Neural cell (in vitro differentiated cells): ENCODE data around the gene DEF6. TPM values are rescaled to one million over a fixed set of nuclear protein-coding genes. Genes with fewer than 3 reads are reported as not detected.

ENCODE experiments used
- H2AFZ ChIP-seq: fragments of 200-600, 300-800 bp; sonication (generic), shearing (Covaris generic); 2 replicates; pipeline ENCODE4 v1.6.0; 2014; ENCODE audit warnings: low read depth, mild to moderate bottlenecking, antibody characterized with exemption, low read length, moderate library complexity
- H3F3A ChIP-seq: fragments of 200-600 bp; shearing (Covaris generic); 2 replicates; pipeline ENCODE4 v1.6.1; 2016; ENCODE audit warnings: mild to moderate bottlenecking, moderate library complexity, mixed read lengths, antibody characterized with exemption, low read length; ENCODE audit not compliant: insufficient read depth, poor library complexity, severe bottlenecking
- H3K27ac ChIP-seq: fragments of 200-600, 300-800 bp; sonication (generic), shearing (Covaris generic); 2 replicates; pipeline ENCODE4 v1.5.1; 2014; ENCODE audit warnings: mild to moderate bottlenecking, low read length, moderate library complexity
- H3K27me3 ChIP-seq: fragments of 300-800, 200-600 bp; sonication (generic), shearing (Covaris generic); 2 replicates; pipeline ENCODE4 v1.6.0; 2014; ENCODE audit warnings: mild to moderate bottlenecking, low read depth, low read length, moderate library complexity; ENCODE audit not compliant: insufficient read depth
- H3K36me3 ChIP-seq: fragments of 300-800, 200-600 bp; sonication (generic), shearing (Covaris generic); 2 replicates; pipeline ENCODE4 v1.5.1; 2014; ENCODE audit warnings: mild to moderate bottlenecking, antibody characterized with exemption, low read length, moderate library complexity; ENCODE audit not compliant: insufficient read depth
- H3K4me2 ChIP-seq: fragments of 300-800, 200-600 bp; sonication (generic), shearing (Covaris generic); 2 replicates; pipeline ENCODE4 v1.6.0; 2014; ENCODE audit warnings: mild to moderate bottlenecking, low read length
- H3K4me3 ChIP-seq: fragments of 300-800, 200-600 bp; sonication (generic), shearing (Covaris generic); 2 replicates; pipeline ENCODE4 v1.5.1; 2014; ENCODE audit warnings: mild to moderate bottlenecking, low read length, moderate library complexity
- H3K79me2 ChIP-seq: fragments of 200-600 bp; shearing (Covaris generic); replicated peaks from 2 replicates; pipeline ENCODE4 v1.6.0; 2014; ENCODE audit warnings: mild to moderate bottlenecking, low read length, moderate library complexity; ENCODE audit not compliant: insufficient read depth
- H3K9ac ChIP-seq: fragments of 300-800, 200-600 bp; sonication (generic), shearing (Covaris generic); 2 replicates; pipeline ENCODE4 v1.6.1; 2016; ENCODE audit warnings: mild to moderate bottlenecking, low read length, mixed read lengths
- H3K9me2 ChIP-seq: fragments of 200-600 bp; shearing (Covaris generic); 2 replicates; pipeline ENCODE4 v1.6.1; 2016; ENCODE audit warnings: mild to moderate bottlenecking, low read length, mixed read lengths; ENCODE audit not compliant: insufficient read depth
- H3K9me3 ChIP-seq: fragments of 200-600, 300-800 bp; sonication (generic), shearing (Covaris generic); 2 replicates; pipeline ENCODE4 v1.6.1; 2016; ENCODE audit warnings: mild to moderate bottlenecking, mixed run types, low read length, moderate library complexity, mixed read lengths
- H4K20me1 ChIP-seq: fragments of 200-600 bp; shearing (Covaris generic); 2 replicates; pipeline ENCODE4 v1.6.1; 2016; ENCODE audit warnings: mild to moderate bottlenecking, mixed run types; ENCODE audit not compliant: insufficient read depth
- EP300 ChIP-seq: fragments of 450-650 bp; conservative IDR thresholded peaks from 2 replicates; pipeline ENCODE4 v1.6.1; 2014; ENCODE audit warnings: antibody characterized with exemption, mild to moderate bottlenecking, moderate library complexity; ENCODE audit not compliant: poor library complexity, severe bottlenecking
- EZH2 ChIP-seq: fragments of 200-600, 300-800 bp; shearing (Covaris generic), sonication (generic); IDR thresholded peaks from 2 replicates; pipeline ENCODE4 v1.6.1; 2014; ENCODE audit warnings: antibody characterized with exemption, low read length, borderline replicate concordance, mild to moderate bottlenecking; ENCODE audit not compliant: insufficient read depth, poor library complexity, severe bottlenecking
- MXI1 ChIP-seq: fragments of 450-650 bp; conservative IDR thresholded peaks from 2 replicates; pipeline ENCODE4 v1.6.1; 2014; ENCODE audit warnings: antibody characterized with exemption, mild to moderate bottlenecking; ENCODE audit not compliant: poor library complexity, severe bottlenecking
- POLR2AphosphoS5 ChIP-seq: IDR thresholded peaks from 2 replicates; pipeline ENCODE4 v1.6.1; 2012
- RAD21 ChIP-seq: fragments of 450-650 bp; conservative IDR thresholded peaks from 2 replicates; pipeline ENCODE4 v1.6.1; 2014; ENCODE audit warnings: antibody characterized with exemption, mild to moderate bottlenecking, moderate library complexity
- SMC3 ChIP-seq: fragments of 450-650 bp; conservative IDR thresholded peaks from 2 replicates; pipeline ENCODE4 v1.6.1; 2014; ENCODE audit warnings: antibody characterized with exemption, mild to moderate bottlenecking, moderate library complexity; ENCODE audit not compliant: poor library complexity
- TAF1 ChIP-seq: IDR thresholded peaks from 2 replicates; pipeline ENCODE4 v1.6.1; 2012; ENCODE audit warnings: low read depth
- polyA plus RNA-seq: library from polyadenylated mRNA; depleted of rRNA; stranded (reverse); fragments of >200 nt; gene quantifications from 2 replicates; pipeline ENCODE4 v1.2.3, GENCODE V29; 2014
- TF ChIP-seq, protein P1 (sequence below): IDR thresholded peaks from 2 replicates; pipeline ENCODE4 v1.6.1; 2012; ENCODE audit warnings: borderline replicate concordance
- TF ChIP-seq, protein P2 (sequence below): fragments of 450-650 bp; IDR thresholded peaks from 2 replicates; pipeline ENCODE4 v1.5.1; 2014; ENCODE audit warnings: antibody characterized with exemption, mild to moderate bottlenecking, moderate library complexity; ENCODE audit not compliant: poor library complexity, severe bottlenecking

Gene DEF6
- polyA plus RNA-seq, 1 donor from 2014 or later: 1.3 TPM

DNA sequence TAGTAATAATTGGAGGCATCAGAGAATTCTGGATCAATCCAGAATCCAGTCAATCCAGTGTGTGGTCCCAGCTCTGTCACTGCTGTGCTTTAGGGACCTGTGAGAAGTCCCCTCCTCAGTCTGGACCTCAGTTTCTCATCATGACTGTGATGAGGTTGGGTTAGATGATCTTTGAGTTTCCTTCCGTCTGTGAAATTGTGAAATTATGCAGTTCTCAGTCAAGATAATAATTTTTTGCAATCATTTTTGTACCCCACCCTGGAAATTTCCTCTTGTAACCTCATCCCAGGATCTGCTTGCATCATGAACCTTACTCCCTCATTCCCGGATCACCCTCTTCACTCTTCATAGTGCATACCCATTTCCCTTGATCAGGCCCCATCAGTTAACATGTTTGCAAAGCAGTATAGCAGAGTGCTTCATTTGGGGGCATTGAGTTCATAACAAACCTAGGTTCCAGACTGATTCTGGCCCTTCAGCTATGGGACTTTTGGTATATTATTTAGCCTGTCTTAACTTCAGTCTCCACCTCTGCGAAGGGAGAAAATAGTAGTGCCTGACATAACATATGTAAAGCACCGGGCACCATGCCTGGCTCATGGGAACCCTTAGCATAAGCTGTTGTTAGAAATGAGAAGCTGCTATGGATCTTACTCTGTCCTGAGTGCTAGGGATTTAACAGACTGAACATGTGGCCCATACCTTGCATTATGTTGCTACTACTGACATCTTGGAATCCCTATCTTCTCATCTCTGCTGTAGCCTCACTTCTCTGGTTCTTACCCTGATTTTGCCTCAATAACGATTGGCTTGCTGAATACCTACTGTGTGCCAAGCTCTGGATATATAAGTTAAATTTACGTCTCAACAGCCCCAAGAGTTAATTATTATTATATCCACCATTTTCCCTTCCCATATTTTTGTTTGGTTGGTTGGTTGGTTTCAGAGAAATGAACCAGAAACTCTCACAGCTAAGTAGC lies 36.7 kb upstream of the DEF6 start:
- Histone ChIP-seq H3K36me3 (no peaks in the 10 kb centered on the region), H3K9me2 (no peaks in the 10 kb centered on the region), H3K27ac (peak overlapping the region; percentile 95), H3K4me2 (peak overlapping the region; percentile 95), H4K20me1 (no peaks in the 10 kb centered on the region), H3K79me2 (peaks cover 23% of the 10 kb centered on the region), H3F3A (no peaks in the 10 kb centered on the region), H2AFZ (peak overlapping the region; percentile 67), H3K9me3 (no peaks in the 10 kb centered on the region), H3K27me3 (no peaks in the 10 kb centered on the region), H3K4me3 (peak overlapping the region; percentile 80), H3K9ac (peak overlapping the region; percentile 94)
- TF ChIP-seq, protein P1, sequence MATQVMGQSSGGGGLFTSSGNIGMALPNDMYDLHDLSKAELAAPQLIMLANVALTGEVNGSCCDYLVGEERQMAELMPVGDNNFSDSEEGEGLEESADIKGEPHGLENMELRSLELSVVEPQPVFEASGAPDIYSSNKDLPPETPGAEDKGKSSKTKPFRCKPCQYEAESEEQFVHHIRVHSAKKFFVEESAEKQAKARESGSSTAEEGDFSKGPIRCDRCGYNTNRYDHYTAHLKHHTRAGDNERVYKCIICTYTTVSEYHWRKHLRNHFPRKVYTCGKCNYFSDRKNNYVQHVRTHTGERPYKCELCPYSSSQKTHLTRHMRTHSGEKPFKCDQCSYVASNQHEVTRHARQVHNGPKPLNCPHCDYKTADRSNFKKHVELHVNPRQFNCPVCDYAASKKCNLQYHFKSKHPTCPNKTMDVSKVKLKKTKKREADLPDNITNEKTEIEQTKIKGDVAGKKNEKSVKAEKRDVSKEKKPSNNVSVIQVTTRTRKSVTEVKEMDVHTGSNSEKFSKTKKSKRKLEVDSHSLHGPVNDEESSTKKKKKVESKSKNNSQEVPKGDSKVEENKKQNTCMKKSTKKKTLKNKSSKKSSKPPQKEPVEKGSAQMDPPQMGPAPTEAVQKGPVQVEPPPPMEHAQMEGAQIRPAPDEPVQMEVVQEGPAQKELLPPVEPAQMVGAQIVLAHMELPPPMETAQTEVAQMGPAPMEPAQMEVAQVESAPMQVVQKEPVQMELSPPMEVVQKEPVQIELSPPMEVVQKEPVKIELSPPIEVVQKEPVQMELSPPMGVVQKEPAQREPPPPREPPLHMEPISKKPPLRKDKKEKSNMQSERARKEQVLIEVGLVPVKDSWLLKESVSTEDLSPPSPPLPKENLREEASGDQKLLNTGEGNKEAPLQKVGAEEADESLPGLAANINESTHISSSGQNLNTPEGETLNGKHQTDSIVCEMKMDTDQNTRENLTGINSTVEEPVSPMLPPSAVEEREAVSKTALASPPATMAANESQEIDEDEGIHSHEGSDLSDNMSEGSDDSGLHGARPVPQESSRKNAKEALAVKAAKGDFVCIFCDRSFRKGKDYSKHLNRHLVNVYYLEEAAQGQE: no peak
- no peak for TF ChIP-seq SMC3
- no peak for TF ChIP-seq EP300
- no peak for TF ChIP-seq RAD21
- TF ChIP-seq, protein P2, sequence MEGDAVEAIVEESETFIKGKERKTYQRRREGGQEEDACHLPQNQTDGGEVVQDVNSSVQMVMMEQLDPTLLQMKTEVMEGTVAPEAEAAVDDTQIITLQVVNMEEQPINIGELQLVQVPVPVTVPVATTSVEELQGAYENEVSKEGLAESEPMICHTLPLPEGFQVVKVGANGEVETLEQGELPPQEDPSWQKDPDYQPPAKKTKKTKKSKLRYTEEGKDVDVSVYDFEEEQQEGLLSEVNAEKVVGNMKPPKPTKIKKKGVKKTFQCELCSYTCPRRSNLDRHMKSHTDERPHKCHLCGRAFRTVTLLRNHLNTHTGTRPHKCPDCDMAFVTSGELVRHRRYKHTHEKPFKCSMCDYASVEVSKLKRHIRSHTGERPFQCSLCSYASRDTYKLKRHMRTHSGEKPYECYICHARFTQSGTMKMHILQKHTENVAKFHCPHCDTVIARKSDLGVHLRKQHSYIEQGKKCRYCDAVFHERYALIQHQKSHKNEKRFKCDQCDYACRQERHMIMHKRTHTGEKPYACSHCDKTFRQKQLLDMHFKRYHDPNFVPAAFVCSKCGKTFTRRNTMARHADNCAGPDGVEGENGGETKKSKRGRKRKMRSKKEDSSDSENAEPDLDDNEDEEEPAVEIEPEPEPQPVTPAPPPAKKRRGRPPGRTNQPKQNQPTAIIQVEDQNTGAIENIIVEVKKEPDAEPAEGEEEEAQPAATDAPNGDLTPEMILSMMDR: no peak
- TF ChIP-seq POLR2AphosphoS5: no peak
- TF ChIP-seq MXI1: no peak
- no peak for TF ChIP-seq EZH2
- TF ChIP-seq TAF1: no peak

DNA sequence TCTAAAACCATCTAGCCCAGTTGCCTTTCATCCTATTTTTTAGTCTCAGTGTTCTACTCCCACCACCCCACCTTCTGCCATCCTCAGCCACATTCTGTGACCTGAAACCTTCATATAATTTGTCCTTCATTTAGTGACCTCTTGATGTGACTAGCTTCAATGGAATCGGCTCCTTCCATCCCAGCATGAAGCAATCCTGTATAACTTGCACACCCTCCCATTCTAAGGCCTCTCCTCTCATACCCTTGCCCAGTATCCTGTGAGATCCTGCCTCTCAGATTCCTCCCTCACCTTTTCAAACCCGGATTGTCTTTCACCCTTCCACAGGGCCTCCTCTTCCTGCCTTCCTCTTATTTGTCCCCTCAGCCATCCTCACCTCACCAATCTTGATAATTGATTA lies 35.0 kb upstream of the DEF6 start:
- Histone ChIP-seq H3K9me2 (no peaks in the 10 kb centered on the region), H2AFZ (no peak overlapping the region), H3F3A (no peaks in the 10 kb centered on the region), H3K4me2 (no peak overlapping the region), H3K9me3 (no peaks in the 10 kb centered on the region), H3K9ac (no peak overlapping the region), H3K79me2 (peaks cover 11% of the 10 kb centered on the region), H4K20me1 (no peaks in the 10 kb centered on the region), H3K27ac (no peak overlapping the region), H3K36me3 (no peaks in the 10 kb centered on the region), H3K27me3 (no peaks in the 10 kb centered on the region), H3K4me3 (no peak overlapping the region)
- TF ChIP-seq, protein P1: no peak
- TF ChIP-seq MXI1: no peak
